RWPE1 (cell line): Measurements from ENCODE around the gene MRGPRG.

Source experiments
- CTCF ChIA-PET: fragments of 350-600 bp; sonication (Branson Sonifier 250); formaldehyde crosslinking; extraction: SDS; loops from one replicate; lab custom pipeline; 2021; lab: Yijun Ruan, JAX
- POLR2A ChIA-PET: fragments of 400-600 bp; formaldehyde crosslinking; extraction: SDS; loops from one replicate; lab custom pipeline; 2020; ENCODE audit warnings: antibody characterized with exemption; ENCODE audit not compliant: low non-redundant PET; lab: Yijun Ruan, JAX
- DNase-seq: peaks from one replicate; pipeline ENCODE4 v3.0.0; 2012; ENCODE audit warnings: low spot score
- H3K27ac ChIP-seq: fragments of 450-650 bp; 2 replicates; pipeline ENCODE4 v1.5.1; 2017
- TF ChIP-seq, protein P1 (sequence below): fragments of 450-650 bp; conservative IDR thresholded peaks from 2 replicates; pipeline ENCODE4 v1.5.1; 2017; ENCODE audit warnings: low read depth, mild to moderate bottlenecking

Gene MRGPRG

DNA sequence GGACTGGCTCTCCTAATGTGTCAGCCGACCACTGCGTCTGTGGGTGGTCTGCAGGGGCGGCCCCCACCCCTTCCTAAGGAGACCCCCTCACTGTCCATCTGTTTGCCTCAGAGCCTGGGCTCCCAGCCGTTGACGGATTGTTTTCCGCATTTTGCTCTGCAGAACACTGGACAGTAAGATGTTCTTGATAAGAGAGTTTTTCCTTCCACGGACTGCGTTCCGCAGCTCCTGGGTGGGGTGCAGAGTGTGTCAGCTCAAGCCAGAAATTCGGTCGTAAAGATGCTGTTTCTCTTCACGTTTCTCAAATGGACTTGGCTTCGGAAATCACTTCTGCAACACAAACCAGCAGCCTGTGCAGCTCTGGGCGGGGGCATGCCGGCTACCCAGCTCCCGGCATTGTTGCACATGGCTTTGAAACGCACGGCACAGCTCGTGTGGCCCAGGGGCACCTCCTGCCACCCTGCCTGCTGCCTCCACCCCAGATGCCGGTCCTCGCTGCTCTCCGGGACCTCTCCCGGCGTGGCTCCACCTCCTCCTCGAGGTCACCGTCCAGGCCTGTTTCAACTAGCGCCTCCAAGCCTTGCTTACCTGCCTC, 2.9 kb upstream of the MRGPRG start:
- CTCF ChIA-PET: interaction anchor here (0.5 kb wide), 2 partner anchors 86 to 1171 kb away, joined by 3 read pairs; no protein-coding TSS in a partner anchor
- DNase-seq: no peak
- H3K27ac ChIP-seq: no peak overlapping the region
- TF ChIP-seq, protein P1, sequence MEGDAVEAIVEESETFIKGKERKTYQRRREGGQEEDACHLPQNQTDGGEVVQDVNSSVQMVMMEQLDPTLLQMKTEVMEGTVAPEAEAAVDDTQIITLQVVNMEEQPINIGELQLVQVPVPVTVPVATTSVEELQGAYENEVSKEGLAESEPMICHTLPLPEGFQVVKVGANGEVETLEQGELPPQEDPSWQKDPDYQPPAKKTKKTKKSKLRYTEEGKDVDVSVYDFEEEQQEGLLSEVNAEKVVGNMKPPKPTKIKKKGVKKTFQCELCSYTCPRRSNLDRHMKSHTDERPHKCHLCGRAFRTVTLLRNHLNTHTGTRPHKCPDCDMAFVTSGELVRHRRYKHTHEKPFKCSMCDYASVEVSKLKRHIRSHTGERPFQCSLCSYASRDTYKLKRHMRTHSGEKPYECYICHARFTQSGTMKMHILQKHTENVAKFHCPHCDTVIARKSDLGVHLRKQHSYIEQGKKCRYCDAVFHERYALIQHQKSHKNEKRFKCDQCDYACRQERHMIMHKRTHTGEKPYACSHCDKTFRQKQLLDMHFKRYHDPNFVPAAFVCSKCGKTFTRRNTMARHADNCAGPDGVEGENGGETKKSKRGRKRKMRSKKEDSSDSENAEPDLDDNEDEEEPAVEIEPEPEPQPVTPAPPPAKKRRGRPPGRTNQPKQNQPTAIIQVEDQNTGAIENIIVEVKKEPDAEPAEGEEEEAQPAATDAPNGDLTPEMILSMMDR: no peak
- POLR2A ChIA-PET: no interaction called here

DNA sequence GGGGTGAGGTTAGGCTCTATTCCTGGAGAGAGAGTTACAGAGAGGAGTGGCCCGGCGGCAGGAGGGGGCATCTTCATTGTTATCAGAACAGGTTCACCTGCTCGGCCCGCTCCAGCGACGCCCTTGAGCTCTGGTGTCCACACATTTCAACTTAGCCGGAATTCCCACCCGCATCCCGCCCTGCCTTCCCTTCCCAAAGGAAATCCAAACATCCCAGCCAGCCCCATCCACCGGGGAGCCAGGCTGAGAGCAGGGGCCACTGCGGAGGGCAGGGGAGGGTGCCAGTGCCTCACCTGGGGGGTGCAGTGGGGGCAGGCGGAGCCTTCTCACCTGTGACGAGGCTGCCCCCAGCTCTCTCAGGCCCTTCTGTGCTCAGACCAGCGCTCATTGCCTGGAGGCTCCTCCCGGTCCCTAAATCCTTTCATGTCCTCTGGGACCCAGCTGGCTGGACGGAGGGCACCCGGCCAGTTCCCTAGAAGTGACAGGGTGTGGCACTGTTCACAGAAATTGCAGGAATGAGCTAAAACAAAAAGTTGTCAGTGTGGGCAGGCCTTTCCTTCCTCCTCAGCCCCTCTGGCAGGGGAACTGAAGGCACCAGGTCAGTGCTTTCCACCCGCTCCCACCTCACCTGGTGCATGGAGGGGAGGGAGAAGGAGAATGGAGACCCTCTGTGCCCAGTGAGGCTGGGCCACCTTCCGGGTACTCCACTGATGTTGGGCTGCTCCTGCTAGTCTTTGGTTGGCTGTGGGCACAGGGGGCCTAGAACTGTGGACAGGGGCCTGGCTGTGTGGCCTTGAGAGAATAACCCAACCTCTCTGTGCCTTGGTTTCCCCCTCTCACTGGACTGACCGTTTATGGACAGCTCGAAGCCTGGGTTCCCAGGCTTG, 2.2 kb upstream of the MRGPRG start:
- DNase-seq: no peak
- ChIA-PET POLR2A (no interaction called here), CTCF (interaction anchor here (0.5 kb wide), 2 partner anchors 85 to 1171 kb away, joined by 3 read pairs; no protein-coding TSS in a partner anchor)
- no peak overlapping the region for H3K27ac ChIP-seq
- TF ChIP-seq, protein P1: no peak

GRCh38 chr11:3220101-3220500, 1.5 kb upstream of the MRGPRG start:
- H3K27ac ChIP-seq: no peak overlapping the region
- ChIA-PET CTCF (no interaction called here), POLR2A (no interaction called here)
- TF ChIP-seq, protein P1: no peak
- DNase-seq: no peak

DNA sequence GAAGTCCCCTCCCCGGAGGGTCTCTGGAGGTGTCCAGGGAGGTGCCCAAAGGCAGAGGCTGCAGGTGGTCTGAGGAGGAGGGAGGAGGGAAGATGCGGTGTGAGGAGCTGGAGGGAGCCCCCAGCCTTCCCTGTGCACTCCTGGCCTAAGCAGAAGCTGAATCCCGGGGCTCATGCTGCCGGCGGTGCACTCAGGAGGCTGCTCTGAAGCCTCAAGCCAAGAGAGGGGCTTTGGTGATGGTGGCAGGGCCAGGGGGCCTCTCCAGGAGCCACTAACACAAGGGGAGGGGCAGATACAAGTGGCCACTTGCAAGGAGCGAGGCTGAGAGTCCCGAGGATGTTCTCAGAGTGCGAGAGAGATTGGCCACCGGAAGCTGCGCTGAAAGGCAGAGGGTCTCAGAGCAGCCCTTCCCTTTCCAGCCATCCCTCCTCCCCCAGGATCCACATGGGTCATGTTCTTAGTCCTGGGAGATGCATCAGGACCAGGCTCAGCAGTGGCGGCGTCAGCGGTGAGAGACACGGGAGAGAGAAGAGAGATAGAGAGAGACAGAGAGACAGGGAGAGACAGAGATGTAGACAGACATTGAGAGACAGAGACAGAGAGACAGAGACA, 774 bp upstream of the MRGPRG start:
- ChIA-PET CTCF (no interaction called here), POLR2A (no interaction called here)
- no peak overlapping the region for H3K27ac ChIP-seq
- TF ChIP-seq, protein P1: no peak
- DNase-seq: no peak

GRCh38 chr11:3217818-3218482, 663 bp downstream of the MRGPRG start:
- ChIA-PET CTCF (interaction anchor here (0.6 to 1.6 kb wide), 4 partner anchors 23 to 166 kb away, joined by 3 to 8 read pairs (median 4); no protein-coding TSS in a partner anchor), POLR2A (no interaction called here)
- DNase-seq: no peak
- H3K27ac ChIP-seq: no peak overlapping the region
- TF ChIP-seq, protein P1: no peak
